HCT116 (cell line): ENCODE data around the gene GPR63. TPM values are rescaled to one million over a fixed set of nuclear protein-coding genes. Genes with fewer than 3 reads are reported as not detected.

Source experiments
- ATAC-seq: fragments of 200-7000 bp; cut with Tn5 transposase; 2 replicates; pipeline ENCODE4 v1.9.1; 2020; ENCODE audit warnings: mild to moderate bottlenecking, moderate library complexity
- BruUV-seq: library from RNA; stranded (reverse); fragments of 400-500 nt; replicated peaks from 2 replicates; lab custom pipeline; 2021; lab: Mats Ljungman, UMichigan
- CTCF ChIA-PET: fragments of 300-600 bp; sonication (Branson Sonifier 250); formaldehyde crosslinking; loops from one replicate; lab custom pipeline; 2021; ENCODE audit warnings: antibody characterized with exemption; lab: Charles Lee
- POLR2A ChIA-PET: fragments of 300-600, 350-600 bp; sonication (Branson Sonifier 250); formaldehyde crosslinking; loops from one replicate; lab custom pipeline; 2021; ENCODE audit warnings: antibody characterized with exemption; lab: Charles Lee
- RAD21 ChIA-PET, 2 experiments: fragments of 300-600 bp; sonication (Branson Sonifier 250); formaldehyde crosslinking; loops; one replicate each; lab custom pipeline; 2023; ENCODE audit warnings: low total read pairs in 2 of 2; ENCODE audit not compliant: uncharacterized antibody in 2 of 2, unreplicated experiment in 2 of 2, low non-redundant PET in 1 of 2; lab: Charles Lee
- DNase-seq: peaks from one replicate; pipeline ENCODE4 v3.0.0-alpha.2; 2010; ENCODE audit warnings: low read depth, low spot score
- H2AFZ ChIP-seq: fragments of 200-600 bp; shearing (Covaris generic), sonication (generic); 2 replicates; pipeline ENCODE4 v1.6.1; 2017; ENCODE audit warnings: low read depth, mixed run types, mixed read lengths, antibody characterized with exemption, low read length; ENCODE audit not compliant: poor library complexity, severe bottlenecking
- H3K27ac ChIP-seq: 2 replicates; pipeline ENCODE4 v1.5.1; 2012; ENCODE audit warnings: low read depth, low read length
- H3K27me3 ChIP-seq: fragments of 200-600 bp; sonication (generic); 2 replicates; pipeline ENCODE4 v1.6.1; 2016; ENCODE audit warnings: mixed run types, low read length, mixed read lengths; ENCODE audit not compliant: insufficient read depth
- H3K36me3 ChIP-seq, 2 experiments: fragments of 200-500 bp in 1 of 2; fragments of 200-600 bp in 1 of 2; sonication (Bioruptor generic) in 1 of 2; sonication (generic) in 1 of 2; 2 replicates each; pipeline versions ENCODE4 v1.5.1 to v1.6.1; 2014 to 2016; ENCODE audit warnings: low read length in 2 of 2, inconsistent platforms in 1 of 2, mixed read lengths in 1 of 2, mixed run types in 1 of 2; ENCODE audit not compliant: insufficient read depth in 2 of 2, control insufficient read depth in 1 of 2
- H3K4me1 ChIP-seq, 2 experiments: fragments of 200-600 bp in 1 of 2; sonication (generic) in 1 of 2; 2 replicates each; pipeline versions ENCODE4 v1.5.1 to v1.6.1; 2012 to 2017; ENCODE audit warnings: low read length in 2 of 2, inconsistent platforms in 1 of 2, mild to moderate bottlenecking in 1 of 2, mixed read lengths in 1 of 2, mixed run types in 1 of 2, moderate library complexity in 1 of 2; ENCODE audit not compliant: insufficient read depth in 2 of 2, control insufficient read depth in 1 of 2
- H3K4me2 ChIP-seq: fragments of 200-600 bp; sonication (generic); 2 replicates; pipeline ENCODE4 v1.6.1; 2017; ENCODE audit warnings: mixed run types, low read length, mixed read lengths
- H3K4me3 ChIP-seq, 2 experiments: fragments of 200-600 bp in 1 of 2; sonication (generic) in 1 of 2; replicated peaks in 1 of 2; 2 replicates each; pipeline ENCODE4 v1.5.1; 2011 to 2016; ENCODE audit warnings: low read length in 2 of 2, control low read depth in 1 of 2, low read depth in 1 of 2, mild to moderate bottlenecking in 1 of 2, mixed read lengths in 1 of 2, mixed run types in 1 of 2
- H3K79me2 ChIP-seq: fragments of 200-600 bp; sonication (generic); 2 replicates; pipeline ENCODE4 v1.6.1; 2017; ENCODE audit warnings: mild to moderate bottlenecking, mixed run types, low read length, moderate library complexity, mixed read lengths; ENCODE audit not compliant: insufficient read depth
- H3K9ac ChIP-seq: fragments of 200-600 bp; sonication (generic); 2 replicates; pipeline ENCODE4 v1.6.1; 2016; ENCODE audit warnings: low read length, mixed read lengths
- H3K9me2 ChIP-seq: fragments of 200-600 bp; sonication (generic), shearing (Covaris generic); 2 replicates; pipeline ENCODE4 v1.6.1; 2017; ENCODE audit warnings: mixed run types, mild to moderate bottlenecking, moderate library complexity; ENCODE audit not compliant: insufficient read depth
- H3K9me3 ChIP-seq, 2 experiments: fragments of 200-500 bp in 1 of 2; fragments of 200-600 bp in 1 of 2; sonication (Bioruptor generic) in 1 of 2; sonication (generic) in 1 of 2; 2 replicates each; pipeline ENCODE4 v1.6.1; 2014 to 2017; ENCODE audit warnings: low read length in 2 of 2, mixed read lengths in 2 of 2, inconsistent platforms in 1 of 2, low read depth in 1 of 2, mild to moderate bottlenecking in 1 of 2, mixed run types in 1 of 2, moderate library complexity in 1 of 2; ENCODE audit not compliant: control insufficient read depth in 1 of 2, insufficient read depth in 1 of 2
- H4K20me1 ChIP-seq: fragments of 200-600 bp; sonication (generic), shearing (Covaris generic); 2 replicates; pipeline ENCODE4 v1.6.1; 2017; ENCODE audit warnings: mixed run types, mild to moderate bottlenecking, moderate library complexity; ENCODE audit not compliant: insufficient read depth
- ATF3 ChIP-seq: IDR thresholded peaks from 2 replicates; pipeline ENCODE4 v1.6.1; 2012
- CBX3 ChIP-seq: IDR thresholded peaks from 2 replicates; pipeline ENCODE4 v1.6.1; 2012; ENCODE audit warnings: low read depth
- CEBPB ChIP-seq: IDR thresholded peaks from 2 replicates; pipeline ENCODE4 v1.6.1; 2012; ENCODE audit warnings: low read depth
- CTCF ChIP-seq, 3 experiments: fragments of 200-600 bp in 1 of 3; sonication (generic) in 1 of 3; IDR thresholded peaks in 2 of 3; conservative IDR thresholded peaks in 1 of 3; 2 replicates each; pipeline ENCODE4 v1.5.1; 2012 to 2017; ENCODE audit warnings: low read depth in 2 of 3, low read length in 2 of 3, antibody characterized with exemption in 1 of 3, borderline replicate concordance in 1 of 3, control low read depth in 1 of 3, mild to moderate bottlenecking in 1 of 3, mixed read lengths in 1 of 3, mixed run types in 1 of 3, moderate library complexity in 1 of 3; ENCODE audit not compliant: insufficient read depth in 1 of 3
- EGR1 ChIP-seq: IDR thresholded peaks from 2 replicates; pipeline ENCODE4 v1.6.1; 2012; ENCODE audit warnings: low read depth
- EZH2 ChIP-seq: fragments of 200-600 bp; sonication (generic); IDR thresholded peaks from 2 replicates; pipeline ENCODE4 v1.6.1; 2017; ENCODE audit warnings: antibody characterized with exemption, mixed run types
- FOSL1 ChIP-seq: IDR thresholded peaks from 2 replicates; pipeline ENCODE4 v1.6.1; 2012; ENCODE audit warnings: low read depth
- MAX ChIP-seq: IDR thresholded peaks from 2 replicates; pipeline ENCODE4 v1.6.1; 2012
- POLR2A ChIP-seq: IDR thresholded peaks from 2 replicates; pipeline ENCODE4 v1.7.0; 2011; ENCODE audit warnings: borderline replicate concordance; ENCODE audit not compliant: insufficient read depth, insufficient read length; ENCODE audit errors: extremely low read depth
- POLR2AphosphoS5 ChIP-seq: IDR thresholded peaks from 2 replicates; pipeline ENCODE4 v1.6.1; 2011; ENCODE audit warnings: mild to moderate bottlenecking, low read depth, low read length, moderate library complexity
- REST ChIP-seq: IDR thresholded peaks from 2 replicates; pipeline ENCODE4 v1.6.1; 2012; ENCODE audit warnings: low read depth
- SP1 ChIP-seq: IDR thresholded peaks from 2 replicates; pipeline ENCODE4 v1.6.1; 2012; ENCODE audit warnings: low read depth
- SRF ChIP-seq: IDR thresholded peaks from 2 replicates; pipeline ENCODE4 v1.6.1; 2012; ENCODE audit warnings: low read depth
- TCF7L2 ChIP-seq: IDR thresholded peaks from 2 replicates; pipeline ENCODE4 v1.7.0; 2011; ENCODE audit warnings: borderline replicate concordance, inconsistent platforms; ENCODE audit not compliant: insufficient read depth, insufficient read length; ENCODE audit errors: extremely low read depth
- YY1 ChIP-seq: IDR thresholded peaks from 2 replicates; pipeline ENCODE4 v1.6.1; 2011; ENCODE audit warnings: low read length, low read depth, moderate library complexity, mild to moderate bottlenecking; ENCODE audit not compliant: insufficient replicate concordance; ENCODE audit errors: extremely low read depth
- ZBTB33 ChIP-seq: IDR thresholded peaks from 2 replicates; pipeline ENCODE4 v1.6.1; 2011; ENCODE audit warnings: mild to moderate bottlenecking, low read length, moderate library complexity; ENCODE audit not compliant: insufficient replicate concordance; ENCODE audit errors: extremely low read depth
- ZFX ChIP-seq: fragments of 450-650 bp; IDR thresholded peaks from 2 replicates; pipeline ENCODE4 v1.6.1; 2017
- ZNF274 ChIP-seq: fragments of 200-500 bp; sonication (Bioruptor generic); IDR thresholded peaks from 2 replicates; pipeline ENCODE4 v1.6.1; 2014; ENCODE audit warnings: mild to moderate bottlenecking, low read depth, low read length, inconsistent platforms
- intact Hi-C: fragments of 100-400 bp; cut with micrococcal nuclease; formaldehyde crosslinking; loops from 2 replicates; pipeline ENCODE4 v1.10.0; 2022
- total RNA-seq: library from RNA; stranded (reverse); gene quantifications from one replicate; pipeline ENCODE4 v1.2.1, GENCODE V29; 2021; ENCODE audit not compliant: unreplicated experiment

The GPR63 gene
- total RNA-seq, 1 experiment from 2014 or later: 3.5 TPM

- no peaks in the 10 kb centered on the region for H3K27me3 ChIP-seq
- H2AFZ ChIP-seq: no peak overlapping the region
- H3K9me2 ChIP-seq: no peaks in the 10 kb centered on the region
- no peak for ATAC-seq
- no peak for TF ChIP-seq FOSL1
- TF ChIP-seq POLR2AphosphoS5: no peak
- TF ChIP-seq CEBPB: no peak
- TF ChIP-seq CTCF (IDR thresholded peaks at IDR 0.05 in 2 of 3, conservative IDR thresholded peaks at IDR 0.05 in 1 of 3; ENCODE audit: borderline replicate concordance in 1 of 3, insufficient read depth in 1 of 3, low read depth in 2 of 3, low read length in 2 of 3): no peak
- no peak for TF ChIP-seq CBX3
- TF ChIP-seq ATF3: no peak
- no peak for TF ChIP-seq REST
- TF ChIP-seq POLR2A: no peak
- TF ChIP-seq MAX: no peak
- TF ChIP-seq ZNF274: no peak
- no peak for TF ChIP-seq ZFX
- no peak for TF ChIP-seq EGR1
- no peak for TF ChIP-seq SRF
- no peak for TF ChIP-seq ZBTB33
- TF ChIP-seq TCF7L2: no peak
- no peak for TF ChIP-seq SP1
- no peak for TF ChIP-seq YY1
- no peak for TF ChIP-seq EZH2
- TF ChIP-seq, all 23 proteins: peak for 0
- no peak overlapping the region for H3K9ac ChIP-seq
- no peak overlapping the region for H3K27ac ChIP-seq
- ChIA-PET CTCF (no interaction called here), POLR2A (no interaction called here), RAD21 (no interaction called here)
- no TSS peak for BruUV-seq
- H3K9me3 ChIP-seq: no peaks in the 10 kb centered on the region
- no peaks in the 10 kb centered on the region for H4K20me1 ChIP-seq
- intact Hi-C loops: no loop called here
- H3K4me1 ChIP-seq: no peaks in the 10 kb centered on the region
- H3K79me2 ChIP-seq: no peaks in the 10 kb centered on the region
- no peak overlapping the region for H3K4me2 ChIP-seq
- no peak for DNase-seq
- H3K4me3 ChIP-seq: no peak overlapping the region
- H3K36me3 ChIP-seq: no peaks in the 10 kb centered on the region
These were observed 39.7 kb upstream of the GPR63 start for GRCh38 chr6:96876886-96877545.
